GM21786 (cell line): ENCODE data around the gene POFUT2.
"Not testable (repeated sequence)": the region's sequence is repeated elsewhere in the genome, so short reads cannot be mapped to it uniquely, and the experiment has no call there.

Source experiments
- ATAC-seq: cut with Tn5 transposase; IDR thresholded peaks from one replicate; pipeline ENCODE4 v1.9.1; 2021; ENCODE audit not compliant: unreplicated experiment

The POFUT2 gene

GRCh38 chr21:45326891-45327440, 39.3 kb upstream of the POFUT2 start:
- ATAC-seq, result no peak

- no peak for ATAC-seq
These were observed 38.6 kb upstream of the POFUT2 start for GRCh38 chr21:45326169-45326851.

- ATAC-seq, result no peak
These were observed 37.8 kb upstream of the POFUT2 start for GRCh38 chr21:45325206-45326168.

GRCh38 chr21:45324489-45325205, 37.0 kb upstream of the POFUT2 start:
- ATAC-seq, result no peak

- no peak for ATAC-seq
These were observed 36.0 kb upstream of the POFUT2 start for GRCh38 chr21:45323487-45324311.

GRCh38 chr21:45322960-45323461, 35.3 kb upstream of the POFUT2 start:
- no peak for ATAC-seq

- ATAC-seq, result no peak
These were observed 34.7 kb upstream of the POFUT2 start for GRCh38 chr21:45322231-45322959.

- no peak for ATAC-seq
These were observed 32.7 kb upstream of the POFUT2 start for GRCh38 chr21:45320261-45321025.

GRCh38 chr21:45319461-45320211, 31.9 kb upstream of the POFUT2 start:
- no peak for ATAC-seq

- no peak for ATAC-seq
These were observed 31.1 kb upstream of the POFUT2 start for GRCh38 chr21:45318556-45319404.

GRCh38 chr21:45318146-45318555, 30.5 kb upstream of the POFUT2 start:
- ATAC-seq, result no peak

GRCh38 chr21:45317398-45318145, 29.9 kb upstream of the POFUT2 start:
- ATAC-seq, result no peak

- ATAC-seq, result no peak
These were observed 29.2 kb upstream of the POFUT2 start for GRCh38 chr21:45316871-45317397.

- not testable (repeated sequence) for ATAC-seq
These were observed 28.2 kb upstream of the POFUT2 start for GRCh38 chr21:45315676-45316470.

- no peak for ATAC-seq
These were observed 26.0 kb upstream of the POFUT2 start for GRCh38 chr21:45313682-45314081.
